HepG2 (cell line): ENCODE results near the gene MPV17L2. TPM values are rescaled to one million over a fixed set of nuclear protein-coding genes. Genes with fewer than 3 reads are reported as not detected.
A peak's percentile ranks its signal among the peaks of the same experiment; 100 is the strongest.

Source experiments
- CBX2 ChIP-seq, 2 experiments: fragments of 200-600 bp in 1 of 2; sonication (generic); formaldehyde crosslinking in 1 of 2; IDR thresholded peaks; 2 replicates each; pipeline versions ENCODE4 v1.7.0 to v1.8.1; 2018 to 2022; ENCODE audit warnings: low read depth in 2 of 2, low read length in 1 of 2, mild to moderate bottlenecking in 1 of 2, missing genetic modification reagents in 1 of 2
- GTF3A ChIP-seq: sonication (generic); formaldehyde crosslinking; conservative IDR thresholded peaks from 2 replicates; pipeline ENCODE4 v1.4.0; 2020; ENCODE audit warnings: mild to moderate bottlenecking, missing genetic modification reagents
- KLF15 ChIP-seq: sonication (generic); formaldehyde crosslinking; IDR thresholded peaks from 2 replicates; pipeline ENCODE4 v1.8.1; 2023; ENCODE audit warnings: borderline replicate concordance, mild to moderate bottlenecking, inconsistent platforms, missing genetic modification reagents, mixed read lengths
- MEF2D ChIP-seq: sonication (generic); formaldehyde crosslinking; IDR thresholded peaks from 2 replicates; pipeline ENCODE4 v1.5.1; 2020; ENCODE audit warnings: mild to moderate bottlenecking, missing genetic modification reagents
- NKX3-1 ChIP-seq: sonication (generic); formaldehyde crosslinking; IDR thresholded peaks from 2 replicates; pipeline ENCODE4 v1.5.0; 2020; ENCODE audit warnings: missing genetic modification reagents
- SIX1 ChIP-seq: sonication (generic); formaldehyde crosslinking; IDR thresholded peaks from 2 replicates; pipeline ENCODE4 v1.4.0; 2020; ENCODE audit warnings: missing genetic modification reagents, borderline replicate concordance
- SMARCE1 ChIP-seq: fragments of 450-650 bp; IDR thresholded peaks from 2 replicates; pipeline ENCODE4 v1.6.1; 2017; ENCODE audit warnings: borderline replicate concordance
- SNAPC2 ChIP-seq: sonication (generic); formaldehyde crosslinking; IDR thresholded peaks from 2 replicates; pipeline ENCODE4 v1.8.1; 2022; ENCODE audit warnings: mild to moderate bottlenecking, missing genetic modification reagents
- TBX2 ChIP-seq: sonication (generic); formaldehyde crosslinking; IDR thresholded peaks from 2 replicates; pipeline ENCODE4 v1.5.0; 2020; ENCODE audit warnings: missing genetic modification reagents, mild to moderate bottlenecking, borderline replicate concordance
- YY1 ChIP-seq: IDR thresholded peaks from 2 replicates; pipeline ENCODE4 v1.6.1; 2011; ENCODE audit warnings: low read length, low read depth, moderate library complexity, mild to moderate bottlenecking; ENCODE audit not compliant: insufficient read depth, insufficient replicate concordance
- ZNF124 ChIP-seq: sonication (generic); formaldehyde crosslinking; IDR thresholded peaks from 2 replicates; pipeline ENCODE4 v1.4.0; 2020; ENCODE audit warnings: missing genetic modification reagents
- ZNF3 ChIP-seq: IDR thresholded peaks from 2 replicates; pipeline ENCODE4 v1.7.0; 2017; ENCODE audit warnings: inconsistent platforms
- ZNF367 ChIP-seq: sonication (generic); formaldehyde crosslinking; IDR thresholded peaks from 2 replicates; pipeline ENCODE4 v1.4.0; 2020; ENCODE audit warnings: missing genetic modification reagents, borderline replicate concordance
- ZNF383 ChIP-seq: sonication (generic); formaldehyde crosslinking; IDR thresholded peaks from 2 replicates; pipeline ENCODE4 v1.4.0; 2020; ENCODE audit warnings: missing genetic modification reagents, mild to moderate bottlenecking, borderline replicate concordance
- ZNF460 ChIP-seq: sonication (generic); formaldehyde crosslinking; IDR thresholded peaks from 2 replicates; pipeline ENCODE4 v1.5.1; 2020; ENCODE audit warnings: missing genetic modification reagents, mild to moderate bottlenecking, borderline replicate concordance
- polyA plus RNA-seq, 8 experiments: library from polyadenylated mRNA; depleted of rRNA in 3 of 8; stranded (reverse) in 7 of 8; unstranded in 1 of 8; fragments of >200 nt; fragmentation: Illumina TruSeq in 4 of 8; extraction: Trizol in 4 of 8; gene quantifications; 2 replicates each; pipeline versions ENCODE4 v1.2.1 to v1.2.3, GENCODE V29; 2011 to 2016; ENCODE audit warnings: low read depth in 4 of 8, missing spikeins in 1 of 8, mixed read lengths in 1 of 8; ENCODE audit not compliant: insufficient read depth in 1 of 8
- total RNA-seq, 5 experiments: library from RNA; depleted of rRNA; stranded (reverse); fragments of >200 nt; fragmentation: Illumina TruSeq; extraction: Trizol; gene quantifications; 2 replicates each; pipeline ENCODE4 v1.2.3, GENCODE V29; 2016; ENCODE audit warnings: low read depth in 1 of 5
- TF ChIP-seq, protein P1 (sequence below): sonication (generic); formaldehyde crosslinking; IDR thresholded peaks from 2 replicates; pipeline ENCODE4 v1.4.0; 2020; ENCODE audit warnings: mild to moderate bottlenecking, missing genetic modification reagents
- TF ChIP-seq, protein P2 (sequence below): sonication (generic); formaldehyde crosslinking; IDR thresholded peaks from 2 replicates; pipeline ENCODE4 v1.8.0; 2022; ENCODE audit warnings: missing genetic modification reagents, low read depth, mild to moderate bottlenecking, borderline replicate concordance
- TF ChIP-seq, protein P3 (sequence below): sonication (generic); formaldehyde crosslinking; IDR thresholded peaks from 2 replicates; pipeline ENCODE4 v1.4.0; 2020; ENCODE audit warnings: missing genetic modification reagents
- TF ChIP-seq, protein P4 (sequence below): sonication (generic); formaldehyde crosslinking; IDR thresholded peaks from 2 replicates; pipeline ENCODE4 v1.4.0; 2020; ENCODE audit warnings: missing genetic modification reagents
- TF ChIP-seq, protein P5 (sequence below): sonication (generic); formaldehyde crosslinking; IDR thresholded peaks from 2 replicates; pipeline ENCODE4 v1.5.0; 2020; ENCODE audit warnings: mild to moderate bottlenecking, missing genetic modification reagents
- TF ChIP-seq, protein P6 (sequence below): sonication (generic); formaldehyde crosslinking; IDR thresholded peaks from 2 replicates; pipeline ENCODE4 v1.8.0; 2022; ENCODE audit warnings: missing genetic modification reagents, mild to moderate bottlenecking, moderate library complexity, borderline replicate concordance
- TF ChIP-seq, protein P7 (sequence below): fragments of 450-650 bp; IDR thresholded peaks from 2 replicates; pipeline ENCODE4 v1.6.1; 2017

MPV17L2 gene
- total and polyA plus RNA-seq, 2 of the 13 experiments (the other 11 are each of a cell fraction or from before 2014, with no cell fraction given): 13.6 to 16.7 TPM

DNA sequence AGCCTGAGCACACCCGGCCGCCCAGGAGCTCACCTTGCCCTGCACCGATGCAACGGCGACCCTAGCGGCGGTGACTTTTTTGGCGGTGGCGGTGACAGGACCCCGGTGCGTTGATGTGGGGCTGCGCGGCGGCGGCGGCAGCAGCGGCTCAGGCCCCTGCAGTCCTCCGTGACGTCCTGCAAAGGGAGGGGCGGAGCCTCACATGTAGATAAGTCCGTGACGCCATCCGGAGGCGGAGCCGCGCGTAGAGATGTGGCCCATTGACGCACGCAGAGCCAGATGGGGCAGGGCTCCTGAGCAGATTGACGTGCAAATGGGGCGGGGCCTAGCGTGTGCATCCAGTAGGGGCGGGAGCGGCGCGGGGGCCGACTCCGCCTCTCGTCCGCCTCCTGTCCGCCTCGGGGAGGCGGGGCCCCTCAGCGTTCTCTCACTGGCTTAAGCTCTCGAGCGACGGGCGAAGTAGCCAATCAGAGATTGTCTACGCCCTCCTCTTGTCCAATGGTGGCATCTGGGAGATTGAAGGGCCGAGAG, 10.9 kb downstream of the MPV17L2 start, which contains the start of gene RAB3A (continued):
- no peak for TF ChIP-seq CBX2 (IDR thresholded peaks at IDR 0.05; ENCODE audit: low read depth, low read length)
- TF ChIP-seq CBX2 (CRISPR knock-in tag; IDR thresholded peaks at IDR 0.05; ENCODE audit: low read depth): no peak
- no peak for TF ChIP-seq MEF2D (CRISPR knock-in tag)
- TF ChIP-seq ZNF460 (CRISPR knock-in tag): no peak
- TF ChIP-seq, protein P1, sequence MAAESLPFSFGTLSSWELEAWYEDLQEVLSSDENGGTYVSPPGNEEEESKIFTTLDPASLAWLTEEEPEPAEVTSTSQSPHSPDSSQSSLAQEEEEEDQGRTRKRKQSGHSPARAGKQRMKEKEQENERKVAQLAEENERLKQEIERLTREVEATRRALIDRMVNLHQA (CRISPR knock-in tag): no peak
- TF ChIP-seq, protein P2, sequence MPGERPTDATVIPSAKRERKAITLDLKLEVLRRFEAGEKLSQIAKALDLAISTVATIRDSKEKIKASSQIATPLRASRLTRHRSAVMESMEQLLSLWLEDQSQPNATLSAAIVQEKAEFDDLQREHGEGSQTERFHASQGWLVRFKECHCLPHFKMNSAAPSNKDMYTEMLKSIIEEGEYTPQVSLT (CRISPR knock-in tag): no peak
- TF ChIP-seq, protein P3, sequence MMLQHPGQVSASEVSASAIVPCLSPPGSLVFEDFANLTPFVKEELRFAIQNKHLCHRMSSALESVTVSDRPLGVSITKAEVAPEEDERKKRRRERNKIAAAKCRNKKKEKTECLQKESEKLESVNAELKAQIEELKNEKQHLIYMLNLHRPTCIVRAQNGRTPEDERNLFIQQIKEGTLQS (CRISPR knock-in tag): no peak
- no peak for TF ChIP-seq YY1
- no peak for TF ChIP-seq ZNF383
- TF ChIP-seq, protein P4, sequence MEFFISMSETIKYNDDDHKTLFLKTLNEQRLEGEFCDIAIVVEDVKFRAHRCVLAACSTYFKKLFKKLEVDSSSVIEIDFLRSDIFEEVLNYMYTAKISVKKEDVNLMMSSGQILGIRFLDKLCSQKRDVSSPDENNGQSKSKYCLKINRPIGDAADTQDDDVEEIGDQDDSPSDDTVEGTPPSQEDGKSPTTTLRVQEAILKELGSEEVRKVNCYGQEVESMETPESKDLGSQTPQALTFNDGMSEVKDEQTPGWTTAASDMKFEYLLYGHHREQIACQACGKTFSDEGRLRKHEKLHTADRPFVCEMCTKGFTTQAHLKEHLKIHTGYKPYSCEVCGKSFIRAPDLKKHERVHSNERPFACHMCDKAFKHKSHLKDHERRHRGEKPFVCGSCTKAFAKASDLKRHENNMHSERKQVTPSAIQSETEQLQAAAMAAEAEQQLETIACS: no peak
- no peak for TF ChIP-seq ZNF124 (CRISPR knock-in tag)
- TF ChIP-seq SIX1 (CRISPR knock-in tag): no peak
- TF ChIP-seq SMARCE1: no peak
- TF ChIP-seq GTF3A (CRISPR knock-in tag): no peak
- 0 out of 2 replicates have a peak, but pooled peaks have one; percentile 24 for TF ChIP-seq SNAPC2 (CRISPR knock-in tag)
- TF ChIP-seq, protein P5, sequence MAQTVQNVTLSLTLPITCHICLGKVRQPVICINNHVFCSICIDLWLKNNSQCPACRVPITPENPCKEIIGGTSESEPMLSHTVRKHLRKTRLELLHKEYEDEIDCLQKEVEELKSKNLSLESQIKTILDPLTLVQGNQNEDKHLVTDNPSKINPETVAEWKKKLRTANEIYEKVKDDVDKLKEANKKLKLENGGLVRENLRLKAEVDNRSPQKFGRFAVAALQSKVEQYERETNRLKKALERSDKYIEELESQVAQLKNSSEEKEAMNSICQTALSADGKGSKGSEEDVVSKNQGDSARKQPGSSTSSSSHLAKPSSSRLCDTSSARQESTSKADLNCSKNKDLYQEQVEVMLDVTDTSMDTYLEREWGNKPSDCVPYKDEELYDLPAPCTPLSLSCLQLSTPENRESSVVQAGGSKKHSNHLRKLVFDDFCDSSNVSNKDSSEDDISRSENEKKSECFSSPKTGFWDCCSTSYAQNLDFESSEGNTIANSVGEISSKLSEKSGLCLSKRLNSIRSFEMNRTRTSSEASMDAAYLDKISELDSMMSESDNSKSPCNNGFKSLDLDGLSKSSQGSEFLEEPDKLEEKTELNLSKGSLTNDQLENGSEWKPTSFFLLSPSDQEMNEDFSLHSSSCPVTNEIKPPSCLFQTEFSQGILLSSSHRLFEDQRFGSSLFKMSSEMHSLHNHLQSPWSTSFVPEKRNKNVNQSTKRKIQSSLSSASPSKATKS (CRISPR knock-in tag): no peak
- no peak for TF ChIP-seq NKX3-1 (CRISPR knock-in tag)
- TF ChIP-seq, protein P6, sequence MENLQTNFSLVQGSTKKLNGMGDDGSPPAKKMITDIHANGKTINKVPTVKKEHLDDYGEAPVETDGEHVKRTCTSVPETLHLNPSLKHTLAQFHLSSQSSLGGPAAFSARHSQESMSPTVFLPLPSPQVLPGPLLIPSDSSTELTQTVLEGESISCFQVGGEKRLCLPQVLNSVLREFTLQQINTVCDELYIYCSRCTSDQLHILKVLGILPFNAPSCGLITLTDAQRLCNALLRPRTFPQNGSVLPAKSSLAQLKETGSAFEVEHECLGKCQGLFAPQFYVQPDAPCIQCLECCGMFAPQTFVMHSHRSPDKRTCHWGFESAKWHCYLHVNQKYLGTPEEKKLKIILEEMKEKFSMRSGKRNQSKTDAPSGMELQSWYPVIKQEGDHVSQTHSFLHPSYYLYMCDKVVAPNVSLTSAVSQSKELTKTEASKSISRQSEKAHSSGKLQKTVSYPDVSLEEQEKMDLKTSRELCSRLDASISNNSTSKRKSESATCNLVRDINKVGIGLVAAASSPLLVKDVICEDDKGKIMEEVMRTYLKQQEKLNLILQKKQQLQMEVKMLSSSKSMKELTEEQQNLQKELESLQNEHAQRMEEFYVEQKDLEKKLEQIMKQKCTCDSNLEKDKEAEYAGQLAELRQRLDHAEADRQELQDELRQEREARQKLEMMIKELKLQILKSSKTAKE (CRISPR knock-in tag): no peak
- no peak for TF ChIP-seq ZNF3
- no peak; the same call in 1 of the 2 replicates for TF ChIP-seq KLF15 (CRISPR knock-in tag)
- TF ChIP-seq, protein P7, sequence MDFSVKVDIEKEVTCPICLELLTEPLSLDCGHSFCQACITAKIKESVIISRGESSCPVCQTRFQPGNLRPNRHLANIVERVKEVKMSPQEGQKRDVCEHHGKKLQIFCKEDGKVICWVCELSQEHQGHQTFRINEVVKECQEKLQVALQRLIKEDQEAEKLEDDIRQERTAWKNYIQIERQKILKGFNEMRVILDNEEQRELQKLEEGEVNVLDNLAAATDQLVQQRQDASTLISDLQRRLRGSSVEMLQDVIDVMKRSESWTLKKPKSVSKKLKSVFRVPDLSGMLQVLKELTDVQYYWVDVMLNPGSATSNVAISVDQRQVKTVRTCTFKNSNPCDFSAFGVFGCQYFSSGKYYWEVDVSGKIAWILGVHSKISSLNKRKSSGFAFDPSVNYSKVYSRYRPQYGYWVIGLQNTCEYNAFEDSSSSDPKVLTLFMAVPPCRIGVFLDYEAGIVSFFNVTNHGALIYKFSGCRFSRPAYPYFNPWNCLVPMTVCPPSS: no peak
- TF ChIP-seq TBX2 (CRISPR knock-in tag): peak; percentile 71
- TF ChIP-seq ZNF367: no peak
